ENCODE results near the gene RBM4.
A peak's percentile ranks its signal among the peaks of the same experiment; 100 is the strongest.
"Not testable (repeated sequence)": the region's sequence is repeated elsewhere in the genome, so short reads cannot be mapped to it uniquely, and the experiment has no call there.

The RBM4 gene
- 95.5 to 126 reads per million in 2 donors for total RNA-seq

GRCh38 chr11:66638177-66639065, at the start of gene RBM4:
RBM4 (plus strand) TSS chr11:66638703; CDS start chr11:66639712, 1,009 bp downstream.
- peak; percentile 80 to 100 (median 94) for DNase-seq

- not testable (repeated sequence) for DNase-seq
Measured at GRCh38 chr11:66589315-66589714, 49.2 kb upstream of the RBM4 start.

- no peak for DNase-seq
Measured at GRCh38 chr11:66589996-66590675, 48.4 kb upstream of the RBM4 start.

GRCh38 chr11:66591175-66591574, 47.3 kb upstream of the RBM4 start:
- no peak for DNase-seq

GRCh38 chr11:66592457-66593302, 45.8 kb upstream of the RBM4 start, which contains the start of the genes CCDC87 and CCS:
CCDC87 (minus strand) TSS chr11:66593063; CDS start chr11:66593015, 48 bp downstream.
CCS (plus strand) TSS chr11:66593185; CDS start chr11:66593262, 77 bp downstream.
- peak; percentile 95 to 99 (median 98) for DNase-seq

- no peak for DNase-seq
Measured at GRCh38 chr11:66593303-66593635, 45.2 kb upstream of the RBM4 start.

GRCh38 chr11:66593650-66594049, 44.9 kb upstream of the RBM4 start:
- no peak for DNase-seq

GRCh38 chr11:66595245-66595904, 43.1 kb upstream of the RBM4 start:
- peak in 1 of 5 experiments; percentile 67 for DNase-seq

GRCh38 chr11:66598993-66599392, 39.5 kb upstream of the RBM4 start:
- no peak for DNase-seq

- no peak for DNase-seq
Measured at GRCh38 chr11:66600219-66600618, 38.3 kb upstream of the RBM4 start.

- DNase-seq = no peak
Measured at GRCh38 chr11:66600631-66601233, 37.8 kb upstream of the RBM4 start.

- no peak for DNase-seq
Measured at GRCh38 chr11:66603072-66603471, 35.4 kb upstream of the RBM4 start.

- DNase-seq = no peak
Measured at GRCh38 chr11:66604155-66604554, 34.3 kb upstream of the RBM4 start.

- DNase-seq = not testable (repeated sequence)
Measured at GRCh38 chr11:66606608-66607007, 31.9 kb upstream of the RBM4 start.

- no peak for DNase-seq
Measured at GRCh38 chr11:66607126-66607834, 31.2 kb upstream of the RBM4 start.

- peak in 1 of 5 experiments; percentile 82 for DNase-seq
Measured at GRCh38 chr11:66609721-66610617, 28.5 kb upstream of the RBM4 start.

- no peak for DNase-seq
Measured at GRCh38 chr11:66612458-66612857, 26.0 kb upstream of the RBM4 start.

GRCh38 chr11:66614073-66614472, 24.4 kb upstream of the RBM4 start:
- no peak for DNase-seq

- DNase-seq = peak; percentile 96 to 100 (median 98)
Measured at GRCh38 chr11:66616379-66617154, 21.9 kb upstream of the RBM4 start, which contains the start of gene RBM14. RBM14 (plus strand) TSS chr11:66616630; CDS start chr11:66616721, 91 bp downstream.

All from T-helper 2 cell (primary cell).